Caki2 (cell line): ENCODE measurements around the gene ADGRA1. TPM values are rescaled to one million over a fixed set of nuclear protein-coding genes. Genes with fewer than 3 reads are reported as not detected.
"Not testable (repeated sequence)": the region's sequence is repeated elsewhere in the genome, so short reads cannot be mapped to it uniquely, and the experiment has no call there.

Experiments
- DNase-seq: peaks from one replicate; pipeline ENCODE4 v3.0.0-alpha.2; 2015; ENCODE audit warnings: low read depth
- in situ Hi-C: cut with HindIII; loops from 2 replicates; pipeline ENCODE4 v1.10.0; 2016; ENCODE audit warnings: low sequenced_read_pairs, low pct_unique_long_range_greater_than_20kb, mixed read lengths
- total RNA-seq: library from RNA; depleted of rRNA; stranded (reverse); fragments of >200 nt; shearing (Covaris generic); gene quantifications from 2 replicates; pipeline ENCODE4 v1.2.3, GENCODE V29; 2014; ENCODE audit warnings: low replicate concordance

ADGRA1 gene
- total RNA-seq, 1 experiment from 2014 or later: not detected

DNA sequence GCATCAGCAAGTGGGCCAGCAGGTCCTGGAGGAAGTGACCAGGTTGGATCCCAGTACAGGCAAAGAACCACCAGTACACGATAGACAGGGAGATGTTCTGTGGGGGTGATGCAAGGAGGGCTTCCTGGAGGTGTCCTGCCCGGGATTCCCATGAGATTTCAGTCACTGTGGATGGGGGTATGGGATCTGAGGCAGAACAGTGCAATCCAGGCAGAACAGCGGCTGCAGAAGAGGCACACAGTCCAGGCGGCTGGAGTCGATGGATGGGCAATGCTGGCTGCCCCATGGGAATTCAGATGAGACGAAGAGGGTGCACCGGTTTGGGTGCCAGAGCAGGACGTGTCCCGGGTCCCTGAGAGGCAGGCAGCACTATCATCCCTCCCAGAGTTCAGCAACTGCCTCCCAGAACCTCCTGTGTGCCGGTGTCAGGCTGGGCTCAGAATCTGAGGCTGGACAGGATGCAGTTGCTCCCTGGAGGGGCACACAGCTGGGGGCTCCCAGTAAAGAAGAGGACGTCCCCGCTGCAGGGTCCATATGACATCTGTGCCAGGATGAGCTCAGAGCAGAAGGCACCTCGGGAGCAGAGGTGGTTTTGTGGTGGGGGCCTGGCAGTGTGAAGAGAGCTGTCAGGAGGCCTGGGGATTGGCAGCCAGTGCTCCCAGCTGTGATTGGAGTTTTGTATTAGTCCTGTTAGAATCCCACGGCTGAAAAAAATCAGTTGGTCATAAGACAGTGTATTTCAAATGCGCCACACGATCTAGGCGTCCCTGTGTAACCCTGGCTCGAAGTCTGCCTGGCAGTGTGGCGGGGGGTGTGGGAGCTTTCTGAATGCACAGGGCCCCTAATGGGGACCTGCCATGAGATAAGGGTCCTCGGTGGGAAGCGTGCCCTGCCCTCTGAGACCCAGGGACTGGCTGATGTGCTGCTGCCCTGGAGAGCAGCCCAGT, 75.5 kb downstream of the ADGRA1 start:
- in situ Hi-C loops: no loop called here
- no peak for DNase-seq

DNA sequence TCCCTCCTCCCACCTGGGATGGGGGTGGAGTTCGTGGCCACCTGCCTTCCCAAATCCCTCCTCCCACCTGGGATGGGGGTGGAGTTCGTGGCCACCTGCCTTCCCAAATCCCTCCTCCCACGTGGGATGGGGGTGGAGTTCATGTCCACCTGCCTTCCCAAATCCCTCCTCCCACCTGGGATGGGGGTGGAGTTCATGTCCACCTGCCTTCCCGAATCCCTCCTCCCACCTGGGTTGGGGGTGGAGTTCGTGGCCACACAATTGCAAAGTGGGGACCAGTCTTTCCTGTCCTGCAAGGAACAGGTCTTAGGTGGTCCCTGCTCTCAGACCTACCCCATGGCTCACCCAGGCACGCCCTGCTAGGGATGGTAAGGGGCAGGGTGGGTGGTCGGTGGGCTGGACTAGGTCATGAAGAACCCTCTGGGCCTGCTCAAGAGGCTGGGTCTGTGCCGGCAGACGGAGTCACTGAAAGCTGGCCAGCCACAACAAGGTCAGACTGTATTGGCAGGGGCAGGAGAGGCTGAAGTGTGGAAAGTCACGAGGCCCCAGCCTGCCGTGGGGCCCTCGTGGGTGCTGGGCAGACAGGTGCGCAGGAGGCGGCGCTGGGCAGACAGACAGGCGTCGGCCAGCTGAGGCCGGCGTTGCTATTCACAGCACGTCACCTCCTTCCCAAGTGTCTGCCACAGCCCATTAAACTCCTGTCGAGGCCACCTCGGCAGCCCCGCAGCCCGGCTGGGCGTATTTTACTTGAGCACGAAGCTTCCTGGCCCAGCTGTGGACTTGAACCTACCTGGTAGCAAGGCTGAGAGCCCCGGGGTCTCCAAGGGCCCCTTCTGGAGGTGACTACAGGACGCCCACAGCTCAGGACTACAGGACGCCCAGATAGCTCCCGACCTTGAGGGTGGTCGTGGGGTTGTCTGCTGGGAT, 76.4 kb downstream of the ADGRA1 start:
- in situ Hi-C loops: no loop called here
- DNase-seq: no peak

DNA sequence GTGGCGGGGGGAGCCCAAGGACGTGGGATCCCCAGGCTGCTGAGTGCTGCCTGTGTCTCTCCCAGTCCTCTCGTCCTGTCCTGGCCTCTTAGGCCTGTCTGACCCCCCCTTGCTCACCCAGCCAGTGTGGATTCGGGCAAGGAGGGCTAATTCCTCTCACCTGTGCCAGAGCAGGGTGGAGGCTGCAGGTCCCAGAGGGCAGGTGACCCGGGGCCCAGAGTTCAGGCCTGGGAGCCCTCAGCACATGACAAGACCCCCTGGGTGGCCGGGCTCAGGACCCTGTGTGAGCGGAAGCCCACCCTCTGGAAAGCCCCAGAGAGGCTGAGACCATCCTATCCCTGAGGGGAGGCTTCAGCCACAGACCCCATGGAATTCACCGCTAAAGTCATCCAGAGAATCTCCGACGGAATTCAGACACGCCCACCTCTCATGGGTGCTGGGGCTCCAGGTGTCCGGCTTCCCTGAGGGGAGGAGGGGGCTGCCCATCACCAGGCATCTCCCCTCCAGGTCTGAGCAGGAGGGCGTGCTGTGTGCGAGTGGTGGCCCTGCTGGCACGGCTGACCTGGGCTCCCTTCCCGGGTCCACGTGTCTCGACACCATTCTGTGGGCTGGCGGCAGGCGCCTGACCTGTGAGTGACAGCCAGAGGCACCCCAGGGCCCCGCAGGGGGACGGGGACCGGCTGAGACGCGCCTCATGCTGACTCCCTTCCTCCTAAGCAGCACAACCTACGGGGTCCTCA, 77.3 kb downstream of the ADGRA1 start:
- DNase-seq: no peak
- in situ Hi-C loops: no loop called here

DNA sequence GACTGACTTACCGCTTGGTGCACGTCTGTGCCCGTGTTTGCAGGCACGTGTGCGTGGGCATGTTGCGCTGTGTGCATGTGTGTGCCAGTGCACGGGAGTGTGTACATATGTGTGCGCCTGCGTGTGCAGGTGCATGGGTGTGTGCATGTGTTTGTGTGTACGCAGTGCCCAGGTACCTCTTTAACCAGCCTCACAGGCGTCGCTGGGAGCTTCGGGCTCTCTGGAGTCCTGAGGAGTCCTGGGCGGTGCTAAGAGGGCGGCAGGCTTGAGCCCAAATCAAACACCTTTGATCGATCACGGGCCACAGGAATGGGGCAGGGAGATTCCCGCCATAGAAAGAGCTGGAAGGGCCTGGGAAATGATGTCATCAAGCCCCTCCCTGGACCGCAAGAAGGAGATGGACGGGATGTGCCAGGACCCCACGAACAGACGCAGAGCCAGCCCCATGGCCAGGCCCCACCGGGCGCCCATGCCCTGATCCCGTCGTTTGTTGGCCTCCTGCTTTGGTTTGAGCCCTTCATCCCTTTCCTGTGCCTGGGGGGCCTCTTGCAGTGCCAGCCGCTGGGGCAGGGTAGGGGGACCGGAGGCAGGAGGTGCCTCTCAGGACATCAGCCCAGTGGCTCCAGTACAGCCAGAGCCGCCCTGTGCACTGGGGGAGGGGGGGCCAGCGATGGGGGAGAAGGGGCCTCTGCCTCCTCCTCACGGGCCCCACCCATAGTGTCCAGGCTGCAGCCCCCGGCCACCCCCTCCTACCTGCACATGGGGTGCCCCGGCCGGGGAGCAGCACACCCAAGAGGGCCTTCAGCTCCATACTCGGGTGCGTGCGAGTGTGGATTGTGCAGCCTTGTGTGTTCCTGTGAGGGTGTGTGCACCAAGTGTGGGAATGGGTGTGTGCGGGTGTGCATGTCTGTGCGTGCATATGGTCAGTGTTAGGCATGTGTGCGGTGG, 78.1 kb downstream of the ADGRA1 start:
- DNase-seq: no peak
- in situ Hi-C loops: no loop called here

DNA sequence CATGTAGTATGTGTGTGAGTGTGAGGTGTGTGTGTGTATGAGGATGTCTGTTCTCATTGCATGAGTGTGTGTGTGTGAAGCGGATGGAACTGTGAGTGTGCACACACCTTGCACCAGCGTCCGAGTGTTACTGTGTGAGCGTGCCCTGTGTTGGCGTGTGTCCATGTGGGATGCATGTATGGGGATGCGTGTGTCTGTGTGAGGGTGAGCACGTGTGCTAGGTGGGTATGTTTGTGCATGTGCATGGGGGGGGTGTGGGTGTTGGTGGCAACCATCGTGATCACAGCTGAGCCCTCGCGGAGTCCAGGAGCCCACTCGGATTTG, 78.7 kb downstream of the ADGRA1 start:
- in situ Hi-C loops: no loop called here
- DNase-seq: no peak

DNA sequence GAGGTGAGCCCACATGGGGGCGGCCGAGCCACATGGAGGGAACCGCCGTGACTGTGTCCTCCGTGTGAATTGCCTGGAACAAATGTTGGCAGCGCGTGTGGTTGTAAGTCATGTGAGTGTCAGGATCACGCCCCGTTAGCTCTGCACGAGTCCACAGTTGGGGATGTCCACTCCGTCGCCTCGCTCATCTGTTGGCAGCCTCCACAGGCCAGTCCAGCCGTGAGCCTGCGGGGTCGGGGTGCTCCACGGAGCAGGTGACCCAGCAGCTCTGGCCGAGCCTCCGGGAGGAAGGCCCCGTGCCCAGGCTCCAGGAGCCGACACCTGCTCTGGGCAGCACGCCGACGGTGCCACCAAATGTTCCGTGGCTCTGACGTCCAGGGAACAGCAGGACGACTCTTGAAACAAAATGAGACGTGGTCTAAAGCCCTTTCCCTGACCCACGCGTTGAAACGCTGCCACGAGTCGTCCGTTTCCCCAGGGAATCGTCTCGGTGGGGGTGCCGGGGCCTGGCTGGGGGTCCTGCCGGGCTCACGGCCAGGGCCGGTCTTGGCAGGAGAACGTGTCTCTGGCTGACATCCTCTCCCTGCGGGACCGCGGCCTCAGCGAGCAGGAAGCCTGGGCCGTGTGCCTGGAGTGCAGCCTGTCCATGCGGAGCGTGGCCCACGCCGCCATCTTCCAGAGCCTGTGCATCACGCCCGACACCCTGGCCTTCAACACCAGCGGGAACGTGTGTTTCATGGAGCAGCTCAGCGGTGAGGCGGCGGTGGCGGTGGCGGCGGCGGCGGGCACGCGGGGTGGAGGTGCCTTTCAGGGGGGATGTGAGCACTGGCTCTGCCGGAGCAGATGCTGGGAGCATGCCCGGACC, 79.3 kb downstream of the ADGRA1 start:
- in situ Hi-C loops: no loop called here

DNA sequence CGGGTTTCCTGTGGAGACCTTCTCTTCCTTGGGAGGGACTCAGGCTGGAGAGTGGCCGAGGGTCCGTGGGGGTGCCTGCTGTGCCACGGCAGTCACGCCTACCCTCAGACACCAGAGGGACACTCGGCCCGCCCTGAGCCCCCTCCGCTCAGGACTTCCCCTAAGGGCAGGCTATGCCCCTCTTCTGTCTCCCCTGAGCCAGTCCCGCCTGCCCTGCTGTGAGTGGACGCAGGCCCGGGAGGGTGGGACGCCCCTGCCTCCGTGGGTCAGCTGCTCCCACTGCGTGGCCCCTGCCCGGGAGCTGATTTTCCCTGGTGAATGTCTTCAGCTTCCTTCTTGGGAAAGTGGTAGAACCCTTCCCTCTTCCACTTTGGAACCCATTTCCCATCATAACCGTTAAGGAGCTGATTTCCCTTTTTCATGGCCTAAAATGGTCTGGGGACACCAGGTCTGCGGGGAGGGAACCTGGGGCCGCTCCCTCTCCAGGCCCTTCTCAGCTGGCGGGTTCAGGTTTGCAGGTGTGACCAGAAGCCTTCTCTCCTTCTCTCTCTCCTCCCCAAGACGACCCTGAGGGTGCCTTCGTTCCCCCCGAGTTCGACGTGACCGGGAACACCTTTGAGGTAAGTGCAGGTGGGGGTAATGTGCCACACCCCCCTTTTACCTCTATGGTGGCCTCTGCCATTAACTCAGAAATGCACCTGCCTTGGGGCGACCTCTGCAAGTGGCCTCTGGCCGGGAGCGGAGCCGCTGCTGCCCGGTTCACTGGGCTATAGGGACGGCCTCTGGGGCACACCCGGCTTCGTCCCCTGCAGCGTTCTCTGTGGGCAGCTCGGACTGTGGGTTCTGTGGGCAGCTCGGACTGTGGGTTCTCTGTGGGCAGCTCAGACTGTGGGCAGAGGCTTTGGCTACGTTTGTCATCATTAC, 80.2 kb downstream of the ADGRA1 start:
- in situ Hi-C loops: no loop called here

More for the DNA sequence above, 79.3 kb downstream of the ADGRA1 start:
- no peak for DNase-seq

DNA sequence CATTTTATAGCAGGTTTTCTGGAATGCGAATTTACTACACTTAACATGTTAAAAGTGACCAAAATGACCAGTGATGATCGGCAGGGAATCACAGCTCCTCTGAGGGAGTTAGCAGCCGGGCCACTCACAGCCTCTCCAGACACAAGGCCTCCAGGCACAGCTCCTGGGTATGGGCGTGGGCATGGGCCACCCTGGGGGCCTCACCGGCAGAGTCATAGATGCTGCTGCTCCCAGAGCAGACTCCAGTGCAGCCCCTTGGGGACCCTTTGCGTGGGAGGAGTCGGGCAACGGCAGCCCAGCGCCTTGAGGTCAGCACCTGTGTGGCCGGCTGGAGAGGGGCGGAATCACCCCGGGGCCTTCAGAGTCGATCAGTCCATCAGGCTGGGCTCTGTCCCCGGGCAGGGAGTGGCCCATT, 80.9 kb downstream of the ADGRA1 start:
- no peak for DNase-seq
- in situ Hi-C loops: no loop called here

More for the DNA sequence above, 80.2 kb downstream of the ADGRA1 start:
- no peak for DNase-seq

DNA sequence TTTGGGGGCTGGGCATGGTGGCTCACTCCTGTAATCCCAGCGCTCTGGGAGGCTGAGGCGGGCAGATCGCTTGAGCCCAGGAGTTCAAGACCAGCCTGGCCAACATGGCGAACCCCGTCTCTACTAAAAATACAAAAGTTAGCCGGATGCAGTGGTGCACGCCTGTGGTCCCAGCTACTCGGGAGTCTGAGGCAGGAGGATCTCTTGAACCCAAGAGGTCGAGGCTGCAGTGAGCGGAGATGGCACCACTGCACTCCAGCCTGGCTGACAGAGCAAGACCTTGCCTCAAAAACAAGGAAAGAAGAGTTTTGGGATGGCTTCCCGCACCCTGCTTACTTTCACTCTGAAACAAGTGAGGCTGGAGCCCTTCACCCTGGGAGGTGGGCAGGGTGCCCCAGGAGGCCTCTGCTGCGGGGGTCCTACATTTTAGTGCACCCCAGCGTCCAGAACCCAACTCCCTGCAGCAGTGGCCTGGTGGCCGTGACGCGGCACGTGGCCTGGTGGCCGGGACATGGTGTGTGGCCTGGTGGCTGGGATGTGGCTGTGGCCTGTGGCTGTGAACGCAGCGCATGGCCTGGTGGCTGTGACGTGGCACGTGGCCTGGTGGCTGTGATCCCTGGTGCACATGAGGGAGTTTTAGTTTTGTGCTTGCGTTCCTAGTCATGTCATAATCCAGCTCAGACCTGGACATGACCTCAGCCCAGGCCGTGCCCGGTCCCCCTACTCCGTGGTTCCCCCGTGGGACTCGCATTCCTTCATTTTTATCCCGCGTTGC, 81.6 kb downstream of the ADGRA1 start:
- no peak for DNase-seq
- in situ Hi-C loops: no loop called here

DNA sequence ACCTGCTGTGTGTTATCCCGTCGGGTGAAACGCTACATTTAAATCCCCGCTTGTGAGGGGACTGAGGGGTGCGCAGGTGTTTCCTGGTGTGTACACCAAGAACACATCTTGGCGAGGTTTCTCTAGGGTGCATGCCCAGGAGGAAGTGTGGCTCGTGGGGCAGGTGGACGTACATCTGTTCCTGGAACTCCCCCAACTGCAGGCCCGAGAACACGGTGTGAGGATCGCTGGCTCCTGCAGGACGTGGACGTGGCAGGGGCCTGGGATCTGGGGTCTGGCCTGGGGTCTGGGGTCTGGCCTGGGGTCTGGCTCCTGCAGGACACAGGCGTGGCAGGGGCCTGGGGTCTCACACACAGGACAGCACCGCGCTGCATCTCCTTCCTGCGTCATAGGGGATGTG, 82.4 kb downstream of the ADGRA1 start:
- in situ Hi-C loops: no loop called here
- DNase-seq: no peak

DNA sequence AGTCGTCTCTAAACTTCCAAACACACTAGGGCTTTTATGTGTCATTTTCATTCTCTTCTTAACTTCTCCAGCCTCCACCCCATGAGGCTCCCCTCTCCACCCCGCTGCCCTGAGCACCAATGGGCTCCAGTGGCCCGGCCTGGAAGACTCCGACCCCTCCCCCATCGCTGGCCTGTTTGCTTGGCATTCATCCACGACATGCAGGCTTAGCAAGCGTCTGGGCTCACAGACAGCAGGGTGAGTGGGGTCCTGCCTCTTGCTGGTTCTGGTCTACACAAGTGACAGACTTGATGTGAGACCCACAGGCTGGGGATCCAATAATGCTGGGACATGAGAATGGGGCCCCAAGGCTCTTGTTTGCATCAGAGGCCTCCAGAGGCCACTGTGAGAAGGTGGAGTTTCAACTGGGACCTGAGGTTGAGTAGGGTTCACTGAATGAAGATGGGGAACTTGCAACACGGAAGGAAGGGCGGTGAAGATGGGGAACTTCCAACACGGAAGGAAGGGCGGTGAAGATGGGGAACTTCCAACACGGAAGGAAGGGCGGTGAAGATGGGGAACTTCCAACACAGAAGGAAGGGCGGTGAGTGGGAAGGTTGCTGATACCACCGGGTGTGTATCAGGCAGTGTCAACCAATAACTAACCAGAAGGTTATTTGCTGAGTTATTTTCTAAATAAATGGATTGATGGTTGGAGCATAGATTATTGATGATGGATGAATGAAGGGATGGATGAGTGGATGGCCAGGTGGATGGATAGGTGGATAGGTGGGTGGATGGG, 86.3 kb downstream of the ADGRA1 start:
- in situ Hi-C loops: no loop called here
- DNase-seq: no peak

DNA sequence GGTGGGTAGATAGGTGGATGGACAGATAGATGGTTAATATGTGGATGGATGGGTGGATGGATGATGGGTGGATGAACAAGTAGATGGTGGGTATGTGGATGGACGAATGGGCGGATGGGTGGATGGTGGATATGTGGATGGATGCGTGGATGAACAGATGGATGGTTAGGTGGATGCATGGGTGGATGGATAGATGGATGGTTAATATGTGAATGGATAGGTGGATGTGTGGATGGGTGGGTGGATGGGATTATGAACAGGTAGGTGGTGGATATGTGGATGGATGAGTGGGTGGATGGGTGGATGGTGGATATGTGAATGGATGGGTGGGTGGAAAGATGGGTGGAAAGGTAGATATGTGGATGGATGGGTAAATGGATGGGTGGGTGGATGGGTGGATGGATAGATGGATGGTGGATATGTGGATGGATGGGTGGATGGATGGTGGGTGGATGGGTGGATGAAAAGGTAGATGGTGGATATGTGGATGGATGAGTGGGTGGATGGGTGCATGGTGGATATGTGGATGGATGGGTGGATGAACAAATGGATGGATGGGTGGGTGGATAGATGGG, 87.1 kb downstream of the ADGRA1 start:
- in situ Hi-C loops: no loop called here
- DNase-seq: no peak

DNA sequence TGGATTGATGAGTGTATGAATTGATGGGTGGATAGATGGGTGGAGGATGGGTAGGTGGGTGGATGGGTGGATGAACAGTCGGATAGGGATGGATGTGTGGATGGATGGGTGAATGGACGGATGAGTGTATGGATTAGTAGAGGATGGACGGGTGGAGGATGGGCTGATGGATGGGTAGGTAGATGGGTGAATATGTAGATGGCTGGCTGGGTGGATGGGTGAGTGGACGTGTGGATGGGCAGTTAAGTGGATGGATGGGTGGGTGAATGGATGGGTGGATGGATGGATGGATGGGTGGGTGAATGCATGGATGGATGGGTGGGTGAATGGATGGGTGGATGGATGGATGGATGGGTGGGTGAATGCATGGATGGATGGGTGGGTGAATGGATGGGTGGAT, 87.9 kb downstream of the ADGRA1 start:
- DNase-seq, in situ Hi-C loops: not testable (repeated sequence)

DNA sequence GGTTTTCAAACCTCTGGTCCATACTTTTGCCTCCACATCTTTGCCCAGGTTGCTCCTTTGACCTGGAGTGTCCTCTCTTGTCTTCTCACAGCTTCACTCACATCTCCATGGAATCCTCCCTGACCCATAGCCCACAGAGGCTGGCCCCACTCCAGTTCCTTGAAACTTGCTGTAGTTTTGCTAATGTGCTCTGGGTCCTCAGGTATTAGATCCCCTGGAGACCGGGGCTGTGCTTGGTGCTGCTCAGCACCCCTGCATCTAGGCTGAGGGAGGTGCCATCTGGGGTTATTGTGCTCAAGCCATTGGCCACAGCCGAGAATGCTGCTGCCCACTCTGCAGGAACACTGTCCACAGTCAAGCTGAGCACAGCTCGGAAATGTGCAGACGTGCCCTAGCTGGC, 88.8 kb downstream of the ADGRA1 start:
- no peak for DNase-seq
- in situ Hi-C loops: no loop called here
